ENCODE data around the gene TJP3.

GRCh38 chr19:3683405-3684053 lies 24.7 kb upstream of the TJP3 start:
- TF ChIP-seq SUZ12 (IDR thresholded peaks at IDR 0.05; ENCODE audit: extremely low read depth, insufficient read depth, insufficient read length) (no peak), YY1 (IDR thresholded peaks at IDR 0.05; ENCODE audit: insufficient read depth, insufficient read length) (no peak), ZNF274 (IDR thresholded peaks at IDR 0.05; ENCODE audit: low read depth, low read length) (no peak)
